Measurements from ENCODE around the gene RTEL1. TPM values are rescaled to one million over a fixed set of nuclear protein-coding genes. Genes with fewer than 3 reads are reported as not detected.

Gene RTEL1
- polyA plus RNA-seq, 1 donor from 2014 or later = 29.2 TPM

DNA sequence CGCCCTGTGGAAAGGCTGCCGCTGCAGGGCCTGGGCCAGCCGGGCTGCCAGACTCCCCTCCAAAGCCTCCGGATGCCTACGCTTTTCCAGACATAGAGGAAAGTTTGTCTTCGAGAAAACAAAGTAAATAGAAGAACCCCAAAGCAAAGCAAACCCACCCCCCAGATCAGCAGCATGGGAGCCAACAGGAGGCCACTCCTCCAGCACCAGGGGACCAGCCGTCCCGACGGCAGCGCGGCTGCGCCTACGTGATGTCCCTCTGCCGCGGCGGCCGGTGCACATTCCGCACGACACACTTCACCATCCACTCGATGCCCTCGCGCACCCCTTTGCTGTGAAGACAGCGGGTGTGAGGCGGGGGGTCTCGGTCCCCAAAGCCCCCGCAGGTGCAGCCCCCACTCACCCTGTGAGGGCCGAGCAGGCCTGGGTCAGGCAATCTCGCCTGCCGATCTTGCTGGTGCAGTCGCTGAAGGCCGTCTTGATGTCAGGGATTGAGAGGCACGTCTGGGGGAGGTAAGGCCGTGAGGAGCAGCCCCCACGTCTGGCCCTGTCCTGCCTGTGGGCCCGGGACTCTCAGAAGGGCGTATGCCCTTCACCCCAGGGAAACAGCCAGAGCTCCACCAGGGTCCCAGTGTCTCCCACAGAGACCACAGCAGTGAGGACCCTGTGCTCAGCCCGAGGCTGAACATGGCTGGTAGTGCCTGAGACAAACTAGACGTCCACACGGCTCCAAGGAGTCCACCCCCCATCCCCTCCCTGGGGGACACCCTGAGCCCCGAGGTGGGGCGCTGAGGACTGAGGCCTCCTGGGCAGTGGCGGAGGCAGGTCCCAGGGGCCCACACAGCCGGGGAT lies 42.3 kb downstream of the RTEL1 start:
- Histone ChIP-seq H3K27me3 (ENCODE audit: insufficient read depth, low read depth, low read length) (no peaks in the 10 kb centered on the region), H3K36me3 (ENCODE audit: insufficient read depth, low read length) (no peaks in the 10 kb centered on the region), H3K4me2 (ENCODE audit: low read length) (no peak overlapping the region), H3K9ac (ENCODE audit: low read length) (no peak overlapping the region), H3K9me3 (ENCODE audit: low read length) (no peaks in the 10 kb centered on the region), H3K79me2 (replicated peaks; ENCODE audit: insufficient read depth, low read length) (no peaks in the 10 kb centered on the region), H3K4me3 (ENCODE audit: low read length) (no peak overlapping the region), H2AFZ (ENCODE audit: low read depth, low read length) (no peak overlapping the region), H4K20me1 (ENCODE audit: insufficient read depth) (no peaks in the 10 kb centered on the region), H3K9me2 (ENCODE audit: insufficient read depth, low read length) (no peaks in the 10 kb centered on the region), H3F3A (ENCODE audit: insufficient read depth, low read length, poor library complexity, severe bottlenecking) (no peaks in the 10 kb centered on the region), H3K27ac (ENCODE audit: low read length) (no peak overlapping the region)
- TF ChIP-seq MXI1 (conservative IDR thresholded peaks at IDR 0.05; ENCODE audit: poor library complexity, severe bottlenecking) = no peak
- TF ChIP-seq EP300 (conservative IDR thresholded peaks at IDR 0.05; ENCODE audit: poor library complexity, severe bottlenecking) = no peak
- TF ChIP-seq, protein P1, sequence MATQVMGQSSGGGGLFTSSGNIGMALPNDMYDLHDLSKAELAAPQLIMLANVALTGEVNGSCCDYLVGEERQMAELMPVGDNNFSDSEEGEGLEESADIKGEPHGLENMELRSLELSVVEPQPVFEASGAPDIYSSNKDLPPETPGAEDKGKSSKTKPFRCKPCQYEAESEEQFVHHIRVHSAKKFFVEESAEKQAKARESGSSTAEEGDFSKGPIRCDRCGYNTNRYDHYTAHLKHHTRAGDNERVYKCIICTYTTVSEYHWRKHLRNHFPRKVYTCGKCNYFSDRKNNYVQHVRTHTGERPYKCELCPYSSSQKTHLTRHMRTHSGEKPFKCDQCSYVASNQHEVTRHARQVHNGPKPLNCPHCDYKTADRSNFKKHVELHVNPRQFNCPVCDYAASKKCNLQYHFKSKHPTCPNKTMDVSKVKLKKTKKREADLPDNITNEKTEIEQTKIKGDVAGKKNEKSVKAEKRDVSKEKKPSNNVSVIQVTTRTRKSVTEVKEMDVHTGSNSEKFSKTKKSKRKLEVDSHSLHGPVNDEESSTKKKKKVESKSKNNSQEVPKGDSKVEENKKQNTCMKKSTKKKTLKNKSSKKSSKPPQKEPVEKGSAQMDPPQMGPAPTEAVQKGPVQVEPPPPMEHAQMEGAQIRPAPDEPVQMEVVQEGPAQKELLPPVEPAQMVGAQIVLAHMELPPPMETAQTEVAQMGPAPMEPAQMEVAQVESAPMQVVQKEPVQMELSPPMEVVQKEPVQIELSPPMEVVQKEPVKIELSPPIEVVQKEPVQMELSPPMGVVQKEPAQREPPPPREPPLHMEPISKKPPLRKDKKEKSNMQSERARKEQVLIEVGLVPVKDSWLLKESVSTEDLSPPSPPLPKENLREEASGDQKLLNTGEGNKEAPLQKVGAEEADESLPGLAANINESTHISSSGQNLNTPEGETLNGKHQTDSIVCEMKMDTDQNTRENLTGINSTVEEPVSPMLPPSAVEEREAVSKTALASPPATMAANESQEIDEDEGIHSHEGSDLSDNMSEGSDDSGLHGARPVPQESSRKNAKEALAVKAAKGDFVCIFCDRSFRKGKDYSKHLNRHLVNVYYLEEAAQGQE (IDR thresholded peaks at IDR 0.05; ENCODE audit: borderline replicate concordance) = no peak
- TF ChIP-seq EZH2 (IDR thresholded peaks at IDR 0.05; ENCODE audit: borderline replicate concordance, insufficient read depth, low read length, poor library complexity, severe bottlenecking) = no peak
- TF ChIP-seq SMC3 (conservative IDR thresholded peaks at IDR 0.05; ENCODE audit: poor library complexity) = no peak

DNA sequence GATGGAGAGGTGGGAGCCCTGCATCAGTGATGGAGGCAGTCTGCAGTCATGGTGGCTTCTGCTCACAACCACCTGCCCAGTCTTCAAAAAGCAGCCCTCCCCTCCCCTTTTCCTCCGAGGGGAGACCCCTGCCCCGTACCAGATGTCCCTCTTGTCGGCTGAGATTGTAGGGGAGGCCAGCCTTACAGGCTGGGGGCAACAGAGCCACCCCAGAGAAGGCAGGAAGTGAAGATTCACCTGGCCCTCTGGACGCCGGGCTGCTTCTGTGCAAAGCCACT lies 42.9 kb downstream of the RTEL1 start:
- Histone ChIP-seq H3K36me3 (ENCODE audit: insufficient read depth, low read length) (no peaks in the 10 kb centered on the region), H3K4me2 (ENCODE audit: low read length) (no peak overlapping the region)

More for the DNA sequence above, 42.9 kb downstream of the RTEL1 start:
- Histone ChIP-seq H3K79me2 (replicated peaks; ENCODE audit: insufficient read depth, low read length) (no peaks in the 10 kb centered on the region), H3K4me3 (ENCODE audit: low read length) (no peak overlapping the region), H3K27ac (ENCODE audit: low read length) (no peak overlapping the region), H3K9ac (ENCODE audit: low read length) (no peak overlapping the region), H3K9me2 (ENCODE audit: insufficient read depth, low read length) (no peaks in the 10 kb centered on the region), H3F3A (ENCODE audit: insufficient read depth, low read length, poor library complexity, severe bottlenecking) (no peaks in the 10 kb centered on the region), H4K20me1 (ENCODE audit: insufficient read depth) (no peaks in the 10 kb centered on the region), H2AFZ (ENCODE audit: low read depth, low read length) (no peak overlapping the region), H3K9me3 (ENCODE audit: low read length) (no peaks in the 10 kb centered on the region), H3K27me3 (ENCODE audit: insufficient read depth, low read depth, low read length) (no peaks in the 10 kb centered on the region)
- TF ChIP-seq, protein P1 (IDR thresholded peaks at IDR 0.05; ENCODE audit: borderline replicate concordance) = no peak
- TF ChIP-seq EZH2 (IDR thresholded peaks at IDR 0.05; ENCODE audit: borderline replicate concordance, insufficient read depth, low read length, poor library complexity, severe bottlenecking) (no peak), EP300 (conservative IDR thresholded peaks at IDR 0.05; ENCODE audit: poor library complexity, severe bottlenecking) (no peak), SMC3 (conservative IDR thresholded peaks at IDR 0.05; ENCODE audit: poor library complexity) (no peak), MXI1 (conservative IDR thresholded peaks at IDR 0.05; ENCODE audit: poor library complexity, severe bottlenecking) (no peak), POLR2AphosphoS5 (IDR thresholded peaks at IDR 0.05) (no peak), RAD21 (conservative IDR thresholded peaks at IDR 0.05) (no peak), TAF1 (IDR thresholded peaks at IDR 0.05; ENCODE audit: low read depth) (no peak)
- TF ChIP-seq, protein P2, sequence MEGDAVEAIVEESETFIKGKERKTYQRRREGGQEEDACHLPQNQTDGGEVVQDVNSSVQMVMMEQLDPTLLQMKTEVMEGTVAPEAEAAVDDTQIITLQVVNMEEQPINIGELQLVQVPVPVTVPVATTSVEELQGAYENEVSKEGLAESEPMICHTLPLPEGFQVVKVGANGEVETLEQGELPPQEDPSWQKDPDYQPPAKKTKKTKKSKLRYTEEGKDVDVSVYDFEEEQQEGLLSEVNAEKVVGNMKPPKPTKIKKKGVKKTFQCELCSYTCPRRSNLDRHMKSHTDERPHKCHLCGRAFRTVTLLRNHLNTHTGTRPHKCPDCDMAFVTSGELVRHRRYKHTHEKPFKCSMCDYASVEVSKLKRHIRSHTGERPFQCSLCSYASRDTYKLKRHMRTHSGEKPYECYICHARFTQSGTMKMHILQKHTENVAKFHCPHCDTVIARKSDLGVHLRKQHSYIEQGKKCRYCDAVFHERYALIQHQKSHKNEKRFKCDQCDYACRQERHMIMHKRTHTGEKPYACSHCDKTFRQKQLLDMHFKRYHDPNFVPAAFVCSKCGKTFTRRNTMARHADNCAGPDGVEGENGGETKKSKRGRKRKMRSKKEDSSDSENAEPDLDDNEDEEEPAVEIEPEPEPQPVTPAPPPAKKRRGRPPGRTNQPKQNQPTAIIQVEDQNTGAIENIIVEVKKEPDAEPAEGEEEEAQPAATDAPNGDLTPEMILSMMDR (IDR thresholded peaks at IDR 0.05; ENCODE audit: poor library complexity, severe bottlenecking) = no peak
